PC-9 (cell line): ENCODE measurements around the gene TIAM2. TPM values are rescaled to one million over a fixed set of nuclear protein-coding genes. Genes with fewer than 3 reads are reported as not detected.

ENCODE experiments used
- BruUV-seq: library from RNA; stranded (reverse); fragments of 400-500 nt; replicated peaks from 2 replicates; lab custom pipeline; 2021; lab: Mats Ljungman, UMichigan
- CTCF ChIA-PET: fragments of 300-600 bp; sonication (Branson Sonifier 250); formaldehyde crosslinking; loops from one replicate; lab custom pipeline; 2022; ENCODE audit warnings: antibody characterized with exemption; lab: Charles Lee
- POLR2A ChIA-PET: fragments of 300-600 bp; sonication (Branson Sonifier 250); formaldehyde crosslinking; loops from one replicate; lab custom pipeline; 2022; ENCODE audit warnings: antibody characterized with exemption; ENCODE audit not compliant: unreplicated experiment; lab: Charles Lee
- DNase-seq, 2 experiments: peaks; one replicate each; pipeline versions ENCODE4 v3.0.0 to v3.0.0-alpha.2; 2015 to 2022; ENCODE audit warnings: mixed read lengths in 1 of 2
- H2AFZ ChIP-seq: fragments of 200-600 bp; sonication (generic); 2 replicates; pipeline ENCODE4 v1.8.1; 2017; ENCODE audit warnings: antibody characterized with exemption
- H3F3A ChIP-seq: fragments of 200-600 bp; sonication (generic); 2 replicates; pipeline ENCODE4 v1.8.1; 2017; ENCODE audit warnings: antibody characterized with exemption, mild to moderate bottlenecking, low read depth; ENCODE audit not compliant: insufficient read depth
- H3K27ac ChIP-seq: fragments of 200-600 bp; sonication (generic); 2 replicates; pipeline ENCODE4 v1.6.1; 2016; ENCODE audit warnings: mixed run types
- H3K27me3 ChIP-seq: fragments of 200-600 bp; sonication (generic); 2 replicates; pipeline ENCODE4 v1.6.1; 2016; ENCODE audit warnings: low read depth, mixed run types; ENCODE audit not compliant: insufficient read depth
- H3K36me3 ChIP-seq: fragments of 200-600 bp; sonication (generic); 2 replicates; pipeline ENCODE4 v1.6.1; 2016; ENCODE audit warnings: low read depth, mixed run types
- H3K4me1 ChIP-seq: fragments of 200-600 bp; sonication (generic); replicated peaks from 2 replicates; pipeline ENCODE4 v1.6.1; 2016; ENCODE audit warnings: mixed run types; ENCODE audit not compliant: insufficient read depth
- H3K4me2 ChIP-seq: fragments of 200-600 bp; sonication (generic); 2 replicates; pipeline ENCODE4 v1.6.1; 2017; ENCODE audit warnings: mixed run types
- H3K4me3 ChIP-seq: fragments of 200-600 bp; sonication (generic); 2 replicates; pipeline ENCODE4 v1.6.1; 2016; ENCODE audit warnings: mixed run types
- H3K79me2 ChIP-seq: fragments of 200-600 bp; sonication (generic); 2 replicates; pipeline ENCODE4 v1.6.1; 2017; ENCODE audit warnings: low read depth, mixed run types
- H3K9me2 ChIP-seq: fragments of 200-600 bp; sonication (generic); 2 replicates; pipeline ENCODE4 v1.8.1; 2017; ENCODE audit warnings: mild to moderate bottlenecking; ENCODE audit not compliant: insufficient read depth
- H3K9me3 ChIP-seq: fragments of 200-600 bp; sonication (generic); 2 replicates; pipeline ENCODE4 v1.8.1; 2016; ENCODE audit warnings: low read depth; ENCODE audit not compliant: insufficient read depth
- H4K20me1 ChIP-seq: fragments of 200-600 bp; sonication (generic); 2 replicates; pipeline ENCODE4 v1.8.1; 2017; ENCODE audit not compliant: insufficient read depth
- CTCF ChIP-seq: fragments of 200-600 bp; sonication (generic); conservative IDR thresholded peaks from 2 replicates; pipeline ENCODE4 v1.6.1; 2017; ENCODE audit warnings: mixed run types, antibody characterized with exemption, mild to moderate bottlenecking, moderate library complexity
- EZH2 ChIP-seq: fragments of 200-600 bp; sonication (generic); IDR thresholded peaks from 2 replicates; pipeline ENCODE4 v1.8.0; 2017; ENCODE audit warnings: antibody characterized with exemption, low read depth
- intact Hi-C: fragments of 100-400 bp; cut with micrococcal nuclease; formaldehyde crosslinking; loops from one replicate; pipeline ENCODE4 v1.10.0; 2022; ENCODE audit not compliant: unreplicated experiment
- total RNA-seq: library from RNA; stranded (reverse); gene quantifications from 2 replicates; pipeline ENCODE4 v1.2.3, GENCODE V29; 2021

TIAM2 gene
- total RNA-seq, 1 experiment from 2014 or later, result 11.4 TPM

GRCh38 chr6:155157101-155157500 is 162.0 kb downstream of the TIAM2 start:
- TF ChIP-seq EZH2, result no peak
- no peak for TF ChIP-seq CTCF
- Histone ChIP-seq H3K27me3 (no peaks in the 10 kb centered on the region), H3K9me2 (no peaks in the 10 kb centered on the region), H3K4me1 (peaks cover 64% of the 10 kb centered on the region), H4K20me1 (no peaks in the 10 kb centered on the region), H3K9me3 (peaks cover 11% of the 10 kb centered on the region; the same call in 1 of the 2 replicates), H3K4me3 (no peak overlapping the region), H2AFZ (no peak overlapping the region), H3K27ac (no peak overlapping the region), H3K4me2 (no peak overlapping the region), H3F3A (peaks cover 23% of the 10 kb centered on the region), H3K79me2 (no peaks in the 10 kb centered on the region), H3K36me3 (no peaks in the 10 kb centered on the region)
- intact Hi-C loops, result loop anchor here (2.0 kb wide), 1 partner anchor 30 kb away; no protein-coding TSS in a partner anchor
- BruUV-seq, result no TSS peak
- POLR2A ChIA-PET, result interaction anchor here (0.6 kb wide), 1 partner anchor 30 kb away, joined by 3 read pairs; no protein-coding TSS in a partner anchor
- peak in 1 of 2 experiments; percentile 50 for DNase-seq
- CTCF ChIA-PET, result no interaction called here

GRCh38 chr6:155158030-155158843 is 163.1 kb downstream of the TIAM2 start:
- Histone ChIP-seq H3K27me3 (no peaks in the 10 kb centered on the region), H4K20me1 (no peaks in the 10 kb centered on the region), H2AFZ (no peak overlapping the region), H3K36me3 (no peaks in the 10 kb centered on the region), H3K27ac (peak overlapping the region; percentile 46), H3K4me3 (no peak overlapping the region), H3K9me3 (peaks cover 11% of the 10 kb centered on the region; the same call in 1 of the 2 replicates), H3K4me2 (peak overlapping the region; percentile 48), H3K4me1 (peaks cover 74% of the 10 kb centered on the region), H3K9me2 (no peaks in the 10 kb centered on the region), H3F3A (peaks cover 34% of the 10 kb centered on the region), H3K79me2 (no peaks in the 10 kb centered on the region)
- BruUV-seq, result TSS peak; percentile 38
- DNase-seq, result peak in 1 of 2 experiments; percentile 70
- intact Hi-C loops, result no loop called here
- TF ChIP-seq CTCF (no peak), EZH2 (no peak)
- ChIA-PET CTCF (interaction anchor here (0.6 kb wide), 1 partner anchor 208 kb away, joined by 6 read pairs; no protein-coding TSS in a partner anchor), POLR2A (interaction anchor here (1.2 kb wide), 1 partner anchor 14 kb away, joined by 7 read pairs; no protein-coding TSS in a partner anchor)

- no TSS peak for BruUV-seq
- peaks cover 19% of the 10 kb centered on the region for H3F3A ChIP-seq
- peak in 1 of 2 experiments; percentile 79 for DNase-seq
- TF ChIP-seq EZH2 (no peak), CTCF (no peak)
- H3K4me1 ChIP-seq, result peaks cover 38% of the 10 kb centered on the region
- H3K9me3 ChIP-seq, result peaks cover 11% of the 10 kb centered on the region; the same call in 1 of the 2 replicates
- no peaks in the 10 kb centered on the region for H3K36me3 ChIP-seq
- H3K79me2 ChIP-seq, result no peaks in the 10 kb centered on the region
- H3K27ac ChIP-seq, result peak overlapping the region; percentile 70
- POLR2A ChIA-PET, result interaction anchor here (0.7 to 1.0 kb wide), 3 partner anchors 9 kb away, joined by 3 to 7 read pairs (median 5); no protein-coding TSS in a partner anchor
- H4K20me1 ChIP-seq, result no peaks in the 10 kb centered on the region
- intact Hi-C loops, result no loop called here
- H2AFZ ChIP-seq, result no peak overlapping the region
- H3K27me3 ChIP-seq, result no peaks in the 10 kb centered on the region
- H3K4me3 ChIP-seq, result no peak overlapping the region
- peak overlapping the region; percentile 57 for H3K4me2 ChIP-seq
- CTCF ChIA-PET, result no interaction called here
- no peaks in the 10 kb centered on the region for H3K9me2 ChIP-seq
Observed at GRCh38 chr6:155162682-155163081, 167.6 kb downstream of the TIAM2 start.
